ENCODE results near the gene FAM76A.

FAM76A gene

DNA sequence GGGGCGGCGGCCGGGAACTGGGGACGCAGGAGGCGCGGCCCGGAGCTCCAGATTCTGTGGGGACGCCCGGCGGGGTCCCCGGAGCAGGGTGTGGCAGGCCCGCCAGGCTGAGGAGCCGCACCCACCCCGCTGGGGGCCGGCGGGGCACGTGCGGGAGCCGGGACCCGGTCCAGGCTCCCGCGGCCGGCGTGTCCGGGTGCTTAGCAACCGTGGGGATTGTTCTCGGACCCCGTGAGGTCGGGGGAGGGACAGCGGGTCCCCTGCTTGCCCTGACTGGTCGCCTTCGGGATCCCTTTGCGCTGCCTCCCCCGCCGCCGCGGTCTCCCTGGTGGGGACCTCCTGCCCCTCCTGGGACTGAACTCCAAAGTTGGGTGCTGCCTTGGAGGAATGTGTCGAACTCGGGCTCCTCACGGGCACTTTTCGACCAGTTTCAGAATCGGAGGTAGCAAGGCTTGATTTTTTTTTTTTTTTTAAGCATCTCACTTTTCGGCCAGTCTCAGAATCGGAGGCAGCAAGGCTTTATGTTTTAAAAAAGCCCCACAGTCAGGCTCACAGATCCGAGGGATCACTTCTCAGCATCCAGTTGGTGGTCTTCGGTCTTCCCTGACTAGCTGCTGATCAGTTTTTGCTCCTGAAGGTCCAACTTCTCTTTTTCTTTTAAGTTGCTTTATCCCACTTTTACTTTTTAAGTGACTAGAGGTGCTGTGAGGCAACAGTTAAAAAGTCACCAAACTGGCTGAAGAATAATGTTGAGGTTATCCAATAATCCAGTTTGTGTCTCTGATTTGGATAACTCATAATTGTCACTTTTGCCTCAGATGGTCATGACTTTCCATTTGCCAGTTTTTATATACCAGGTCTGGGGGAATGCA is 648 bp downstream of the FAM76A start:
- peak overlapping the region; percentile 83 for H2AFZ ChIP-seq (ENCODE audit: low read length, unreplicated experiment)

DNA sequence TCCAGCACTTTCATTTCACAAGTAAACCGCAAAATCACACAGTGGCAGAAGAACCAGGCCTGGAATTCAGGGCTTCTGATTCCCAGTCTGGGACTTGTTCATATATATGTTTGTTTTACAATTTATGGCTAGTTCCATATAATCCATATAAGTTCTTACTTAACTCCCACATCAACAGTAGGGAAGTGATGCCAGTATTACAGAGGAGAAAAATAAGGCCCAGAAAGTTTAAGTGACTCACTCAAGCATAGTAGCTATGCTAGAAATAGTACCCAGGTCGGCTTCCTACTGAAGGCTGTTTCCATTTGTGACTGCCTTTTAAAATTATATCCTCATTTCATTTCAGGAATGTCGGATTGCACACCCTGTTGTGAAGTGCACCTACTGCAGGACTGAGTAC is 1.4 kb downstream of the FAM76A start:
- Histone ChIP-seq H3K27ac (ENCODE audit: low read depth, low read length) (0 out of 2 replicates have a peak overlapping the region, but pooled peaks have one; percentile 62), H3K79me2 (ENCODE audit: control insufficient read depth, insufficient read depth, low read length, unreplicated experiment) (peaks cover 12% of the 10 kb centered on the region), H3K36me3 (ENCODE audit: insufficient read depth, low read length) (peaks cover 3% of the 10 kb centered on the region; the same call in 1 of the 2 replicates), H2AFZ (ENCODE audit: low read length, unreplicated experiment) (no peak overlapping the region), H3K27me3 (ENCODE audit: insufficient read depth, low read length) (no peaks in the 10 kb centered on the region), H3K4me3 (ENCODE audit: low read depth, low read length) (peak overlapping the region; percentile 88), H3K4me1 (ENCODE audit: control insufficient read depth, insufficient read depth, low read length, unreplicated experiment) (peaks cover 14% of the 10 kb centered on the region)

More for the DNA sequence above, 648 bp downstream of the FAM76A start:
- H3K79me2 ChIP-seq (ENCODE audit: control insufficient read depth, insufficient read depth, low read length, unreplicated experiment), result peaks cover 12% of the 10 kb centered on the region
- H3K4me3 ChIP-seq (ENCODE audit: low read depth, low read length), result peak overlapping the region; percentile 88
- peaks cover 14% of the 10 kb centered on the region for H3K4me1 ChIP-seq (ENCODE audit: control insufficient read depth, insufficient read depth, low read length, unreplicated experiment)
- no peaks in the 10 kb centered on the region for H3K27me3 ChIP-seq (ENCODE audit: insufficient read depth, low read length)
- H3K27ac ChIP-seq (ENCODE audit: low read depth, low read length), result peak overlapping the region; percentile 62
- H3K36me3 ChIP-seq (ENCODE audit: insufficient read depth, low read length), result peaks cover under 1% of the 10 kb centered on the region; the same call in 1 of the 2 replicates

DNA sequence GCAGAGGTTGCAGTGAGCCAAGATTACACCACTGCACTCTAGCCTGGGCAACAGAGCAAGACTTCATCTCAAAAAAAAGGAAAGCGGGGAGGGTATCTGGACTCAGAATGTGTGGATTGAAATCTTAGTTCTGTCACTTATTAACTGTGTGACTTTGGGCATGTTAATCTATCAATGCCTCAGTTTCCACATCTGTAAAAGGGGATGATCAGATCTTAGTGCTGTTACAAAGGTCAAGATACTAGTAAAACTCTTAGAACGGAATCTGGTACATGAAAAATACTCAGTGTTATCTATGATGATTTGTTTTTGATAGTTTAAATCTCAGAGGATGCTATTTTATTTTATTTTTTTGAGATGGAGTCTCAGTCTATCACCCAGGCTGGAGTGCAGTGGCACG is 10.5 kb downstream of the FAM76A start:
- H2AFZ ChIP-seq (ENCODE audit: low read length, unreplicated experiment), result no peak overlapping the region
- H3K4me3 ChIP-seq (ENCODE audit: low read depth, low read length), result no peak overlapping the region
- no peaks in the 10 kb centered on the region for H3K4me1 ChIP-seq (ENCODE audit: control insufficient read depth, insufficient read depth, low read length, unreplicated experiment)
- peaks cover 7% of the 10 kb centered on the region for H3K36me3 ChIP-seq (ENCODE audit: insufficient read depth, low read length)
- H3K27ac ChIP-seq (ENCODE audit: low read depth, low read length), result no peak overlapping the region
- no peaks in the 10 kb centered on the region for H3K27me3 ChIP-seq (ENCODE audit: insufficient read depth, low read length)
- no peaks in the 10 kb centered on the region for H3K79me2 ChIP-seq (ENCODE audit: control insufficient read depth, insufficient read depth, low read length, unreplicated experiment)

DNA sequence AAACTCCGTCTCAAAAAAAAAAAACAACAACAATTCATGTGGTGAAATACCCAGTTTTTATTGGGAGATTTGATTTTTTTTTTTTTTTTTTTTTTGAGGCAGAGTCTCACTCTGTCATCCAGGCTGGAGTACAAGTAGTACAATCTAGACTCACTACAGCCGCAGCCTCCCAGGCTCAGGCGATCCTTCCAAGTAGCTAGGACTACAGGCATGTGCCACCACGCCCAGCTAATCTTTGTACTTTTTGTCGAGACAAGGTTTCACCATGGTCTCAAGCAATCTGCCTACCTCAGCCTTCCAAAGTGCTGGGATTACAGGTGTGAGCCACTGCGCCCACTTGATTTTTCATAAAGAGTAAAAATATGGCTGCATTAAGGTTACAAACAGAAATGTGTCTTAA is 15.4 kb downstream of the FAM76A start:
- Histone ChIP-seq H3K4me3 (ENCODE audit: low read depth, low read length) (no peak overlapping the region), H3K79me2 (ENCODE audit: control insufficient read depth, insufficient read depth, low read length, unreplicated experiment) (no peaks in the 10 kb centered on the region), H3K27me3 (ENCODE audit: insufficient read depth, low read length) (no peaks in the 10 kb centered on the region), H3K27ac (ENCODE audit: low read depth, low read length) (no peak overlapping the region), H2AFZ (ENCODE audit: low read length, unreplicated experiment) (no peak overlapping the region), H3K4me1 (ENCODE audit: control insufficient read depth, insufficient read depth, low read length, unreplicated experiment) (no peaks in the 10 kb centered on the region), H3K36me3 (ENCODE audit: insufficient read depth, low read length) (peaks cover 5% of the 10 kb centered on the region)

DNA sequence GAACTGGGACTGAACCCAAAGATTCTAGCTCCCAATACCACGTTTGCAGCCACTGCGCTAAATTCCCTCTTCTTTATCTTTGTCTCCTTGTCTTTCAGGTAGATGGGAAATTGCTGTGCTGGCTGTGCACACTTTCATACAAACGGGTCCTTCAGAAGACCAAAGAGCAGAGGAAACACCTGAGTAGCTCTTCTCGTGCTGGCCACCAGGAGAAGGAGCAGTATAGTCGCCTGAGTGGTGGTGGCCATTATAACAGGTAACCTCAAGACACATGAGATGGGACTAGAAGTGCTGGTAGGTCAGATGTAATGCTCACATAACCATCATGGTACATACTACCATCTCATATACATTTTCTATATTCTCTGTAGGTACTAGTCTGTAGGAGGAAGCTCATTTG is 18.8 kb downstream of the FAM76A start:
- Histone ChIP-seq H3K79me2 (ENCODE audit: control insufficient read depth, insufficient read depth, low read length, unreplicated experiment) (no peaks in the 10 kb centered on the region), H2AFZ (ENCODE audit: low read length, unreplicated experiment) (no peak overlapping the region), H3K4me1 (ENCODE audit: control insufficient read depth, insufficient read depth, low read length, unreplicated experiment) (no peaks in the 10 kb centered on the region), H3K27me3 (ENCODE audit: insufficient read depth, low read length) (no peaks in the 10 kb centered on the region), H3K4me3 (ENCODE audit: low read depth, low read length) (no peak overlapping the region), H3K27ac (ENCODE audit: low read depth, low read length) (no peak overlapping the region), H3K36me3 (ENCODE audit: insufficient read depth, low read length) (peaks cover 5% of the 10 kb centered on the region; the same call in 1 of the 2 replicates)

DNA sequence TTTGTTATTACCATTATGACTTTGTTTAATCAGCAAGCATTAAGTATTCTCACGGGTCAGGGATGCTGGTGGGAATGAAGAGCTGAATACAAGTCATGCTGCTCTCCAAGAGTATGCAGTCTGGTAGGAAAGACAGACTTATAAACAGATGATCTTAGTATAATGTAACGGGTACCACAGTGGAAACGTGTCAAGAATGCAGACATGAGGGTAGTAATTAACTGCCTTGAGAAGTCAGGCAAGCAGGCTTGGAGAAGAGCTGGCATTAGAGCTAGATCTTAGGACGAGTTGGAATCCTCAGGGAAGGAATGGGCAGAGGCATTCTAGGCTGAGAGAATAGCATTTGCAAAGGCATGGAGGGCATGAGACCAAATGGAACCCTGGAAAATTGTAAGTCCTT is 19.7 kb downstream of the FAM76A start:
- Histone ChIP-seq H3K27ac (ENCODE audit: low read depth, low read length) (no peak overlapping the region), H3K79me2 (ENCODE audit: control insufficient read depth, insufficient read depth, low read length, unreplicated experiment) (no peaks in the 10 kb centered on the region), H3K36me3 (ENCODE audit: insufficient read depth, low read length) (peaks cover 5% of the 10 kb centered on the region; the same call in 1 of the 2 replicates), H3K27me3 (ENCODE audit: insufficient read depth, low read length) (no peaks in the 10 kb centered on the region), H2AFZ (ENCODE audit: low read length, unreplicated experiment) (no peak overlapping the region), H3K4me3 (ENCODE audit: low read depth, low read length) (no peak overlapping the region), H3K4me1 (ENCODE audit: control insufficient read depth, insufficient read depth, low read length, unreplicated experiment) (no peaks in the 10 kb centered on the region)

DNA sequence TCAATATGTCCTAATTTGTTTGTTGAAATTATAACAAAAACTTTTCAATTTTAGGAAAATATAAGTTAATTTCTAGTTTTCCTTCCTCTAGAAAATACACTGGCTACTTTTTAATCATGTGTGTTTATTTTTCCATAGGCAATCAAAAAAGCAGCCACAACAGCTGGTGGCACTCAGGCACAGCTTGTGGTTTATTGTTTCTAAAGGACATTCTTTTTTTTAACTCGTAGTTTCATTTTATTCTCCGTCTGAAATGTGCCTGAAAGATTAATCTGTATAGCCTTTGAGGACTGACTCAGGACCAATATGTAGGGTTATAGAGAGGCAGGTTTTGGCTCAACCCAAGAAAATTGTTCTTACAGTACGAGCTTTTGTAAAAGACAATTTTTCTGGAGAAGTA is 26.6 kb downstream of the FAM76A start:
- peaks cover 6% of the 10 kb centered on the region; the same call in 1 of the 2 replicates for H3K36me3 ChIP-seq (ENCODE audit: insufficient read depth, low read length)
- no peak overlapping the region for H3K27ac ChIP-seq (ENCODE audit: low read depth, low read length)
- H2AFZ ChIP-seq (ENCODE audit: low read length, unreplicated experiment), result no peak overlapping the region
- H3K4me1 ChIP-seq (ENCODE audit: control insufficient read depth, insufficient read depth, low read length, unreplicated experiment), result no peaks in the 10 kb centered on the region
- H3K79me2 ChIP-seq (ENCODE audit: control insufficient read depth, insufficient read depth, low read length, unreplicated experiment), result no peaks in the 10 kb centered on the region
- no peaks in the 10 kb centered on the region for H3K27me3 ChIP-seq (ENCODE audit: insufficient read depth, low read length)
- no peak overlapping the region for H3K4me3 ChIP-seq (ENCODE audit: low read depth, low read length)

DNA sequence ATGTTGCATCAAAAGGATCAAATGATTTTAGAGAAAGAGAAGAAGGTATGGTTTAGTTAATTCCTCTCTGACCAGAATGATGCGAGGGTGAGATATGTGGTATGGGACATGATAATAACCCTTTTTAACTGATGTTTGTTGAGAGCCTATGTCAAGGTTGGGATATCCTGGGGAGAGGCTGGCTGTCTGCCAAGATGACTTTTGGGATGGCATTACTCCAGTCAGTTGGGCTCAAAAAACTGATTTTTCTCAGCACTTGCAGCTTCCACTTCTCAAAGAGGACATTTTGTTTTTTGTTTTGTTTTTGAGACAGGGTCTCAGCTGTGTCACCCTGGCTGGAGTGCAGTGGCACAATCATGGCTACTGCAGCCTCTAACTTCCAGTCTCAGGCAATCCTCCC is 29.5 kb downstream of the FAM76A start:
- H3K36me3 ChIP-seq (ENCODE audit: insufficient read depth, low read length), result peaks cover 9% of the 10 kb centered on the region; the same call in 1 of the 2 replicates
- no peaks in the 10 kb centered on the region for H3K79me2 ChIP-seq (ENCODE audit: control insufficient read depth, insufficient read depth, low read length, unreplicated experiment)
- no peak overlapping the region for H2AFZ ChIP-seq (ENCODE audit: low read length, unreplicated experiment)
- no peaks in the 10 kb centered on the region for H3K27me3 ChIP-seq (ENCODE audit: insufficient read depth, low read length)
- H3K27ac ChIP-seq (ENCODE audit: low read depth, low read length), result no peak overlapping the region
- H3K4me3 ChIP-seq (ENCODE audit: low read depth, low read length), result no peak overlapping the region
- no peaks in the 10 kb centered on the region for H3K4me1 ChIP-seq (ENCODE audit: control insufficient read depth, insufficient read depth, low read length, unreplicated experiment)

DNA sequence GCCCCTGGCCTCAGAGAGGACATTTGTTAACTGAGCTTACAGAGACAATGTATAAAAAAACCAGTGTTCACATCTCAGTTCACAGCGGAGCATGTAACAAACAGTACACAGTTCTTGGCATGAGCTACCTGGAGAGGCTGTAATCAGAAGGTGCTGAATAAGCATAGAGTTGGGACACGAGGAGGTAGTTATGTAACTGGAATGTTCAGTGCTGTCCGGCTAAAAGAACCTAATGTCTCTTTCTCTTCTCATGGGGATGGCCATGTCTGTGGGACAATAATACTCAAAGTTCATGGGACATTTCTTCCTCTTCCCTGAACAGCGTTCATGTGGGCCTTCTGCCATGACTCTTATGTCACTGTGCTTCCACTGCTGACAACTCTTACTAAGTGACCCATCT is 30.1 kb downstream of the FAM76A start:
- H3K36me3 ChIP-seq (ENCODE audit: insufficient read depth, low read length), result peaks cover 9% of the 10 kb centered on the region; the same call in 1 of the 2 replicates
- H3K79me2 ChIP-seq (ENCODE audit: control insufficient read depth, insufficient read depth, low read length, unreplicated experiment), result no peaks in the 10 kb centered on the region
- no peaks in the 10 kb centered on the region for H3K27me3 ChIP-seq (ENCODE audit: insufficient read depth, low read length)
- no peaks in the 10 kb centered on the region for H3K4me1 ChIP-seq (ENCODE audit: control insufficient read depth, insufficient read depth, low read length, unreplicated experiment)
- H2AFZ ChIP-seq (ENCODE audit: low read length, unreplicated experiment), result no peak overlapping the region
- H3K27ac ChIP-seq (ENCODE audit: low read depth, low read length), result no peak overlapping the region
- H3K4me3 ChIP-seq (ENCODE audit: low read depth, low read length), result no peak overlapping the region

DNA sequence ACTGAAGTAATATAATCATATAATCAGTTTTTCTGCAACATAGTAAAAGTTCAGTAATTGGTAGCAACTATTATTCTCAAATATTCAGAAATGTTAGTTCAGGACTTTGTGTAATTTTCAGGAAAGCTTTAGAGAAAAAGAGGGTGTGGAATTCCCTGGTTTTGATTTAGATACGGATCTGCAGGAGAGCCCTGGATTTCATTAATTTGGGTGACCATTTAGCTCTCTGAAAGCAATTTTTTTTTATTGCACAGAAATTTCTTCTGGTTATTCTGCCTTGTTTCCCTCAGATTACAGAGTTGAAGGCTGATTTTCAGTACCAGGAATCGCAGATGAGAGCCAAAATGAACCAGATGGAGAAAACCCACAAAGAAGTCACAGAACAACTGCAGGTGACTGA is 33.5 kb downstream of the FAM76A start:
- no peak overlapping the region for H3K4me3 ChIP-seq (ENCODE audit: low read depth, low read length)
- no peaks in the 10 kb centered on the region for H3K4me1 ChIP-seq (ENCODE audit: control insufficient read depth, insufficient read depth, low read length, unreplicated experiment)
- peaks cover 9% of the 10 kb centered on the region; the same call in 1 of the 2 replicates for H3K36me3 ChIP-seq (ENCODE audit: insufficient read depth, low read length)
- no peak overlapping the region for H3K27ac ChIP-seq (ENCODE audit: low read depth, low read length)
- H3K27me3 ChIP-seq (ENCODE audit: insufficient read depth, low read length), result no peaks in the 10 kb centered on the region
- H3K79me2 ChIP-seq (ENCODE audit: control insufficient read depth, insufficient read depth, low read length, unreplicated experiment), result no peaks in the 10 kb centered on the region
- no peak overlapping the region for H2AFZ ChIP-seq (ENCODE audit: low read length, unreplicated experiment)

DNA sequence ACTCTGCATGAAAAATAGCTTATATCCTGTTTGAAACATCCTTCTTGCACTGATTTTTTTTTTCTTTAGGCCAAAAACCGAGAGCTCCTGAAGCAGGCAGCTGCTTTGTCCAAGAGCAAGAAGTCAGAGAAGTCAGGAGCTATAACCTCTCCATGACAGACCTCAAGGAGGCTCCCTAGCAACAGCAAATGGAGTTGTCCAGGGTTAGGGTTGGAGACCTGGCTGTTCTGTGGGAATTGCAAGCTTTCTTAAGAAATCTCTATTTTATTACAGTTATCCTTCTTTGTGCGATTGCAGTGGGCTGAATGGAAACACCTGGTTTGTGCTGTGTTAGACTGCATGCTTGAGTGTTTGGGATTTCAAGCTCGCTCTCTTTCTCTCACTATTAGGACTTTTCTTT is 34.7 kb downstream of the FAM76A start:
- H3K4me1 ChIP-seq (ENCODE audit: control insufficient read depth, insufficient read depth, low read length, unreplicated experiment), result no peaks in the 10 kb centered on the region
- no peak overlapping the region for H3K27ac ChIP-seq (ENCODE audit: low read depth, low read length)
- no peaks in the 10 kb centered on the region for H3K27me3 ChIP-seq (ENCODE audit: insufficient read depth, low read length)
- H3K79me2 ChIP-seq (ENCODE audit: control insufficient read depth, insufficient read depth, low read length, unreplicated experiment), result no peaks in the 10 kb centered on the region
- H3K4me3 ChIP-seq (ENCODE audit: low read depth, low read length), result no peak overlapping the region
- peaks cover 6% of the 10 kb centered on the region; the same call in 1 of the 2 replicates for H3K36me3 ChIP-seq (ENCODE audit: insufficient read depth, low read length)
- H2AFZ ChIP-seq (ENCODE audit: low read length, unreplicated experiment), result no peak overlapping the region
